Measurements from ENCODE around the gene KAT6B.

KAT6B gene

DNA sequence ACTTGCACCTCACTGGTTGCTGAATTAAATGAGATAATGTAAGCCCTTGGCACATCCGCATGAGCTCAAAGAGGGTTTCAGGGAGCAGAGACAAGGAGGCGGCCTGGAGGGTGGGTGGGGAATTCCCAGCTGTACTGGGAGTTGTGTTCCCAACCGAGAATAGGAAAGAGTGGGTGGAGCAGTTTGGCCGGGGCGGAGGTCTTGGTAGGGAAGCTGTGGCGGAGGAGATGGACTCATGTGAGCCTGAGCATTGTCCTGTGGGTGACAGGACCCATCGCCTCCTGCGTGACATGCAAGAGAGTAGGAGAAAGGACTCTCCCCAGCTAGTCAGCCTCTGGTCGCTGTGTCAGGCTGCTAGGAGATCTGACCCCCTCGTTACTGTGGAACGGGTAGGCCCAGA lies 244.1 kb downstream of the KAT6B start:
- TF ChIP-seq POLR2AphosphoS5 (IDR thresholded peaks at IDR 0.05; ENCODE audit: low read depth, low read length) = no peak
- no peak for TF ChIP-seq FOXP2 (optimal IDR thresholded peaks at IDR 0.05; ENCODE audit: borderline replicate concordance, extremely low read depth, extremely low read length, insufficient read depth)

DNA sequence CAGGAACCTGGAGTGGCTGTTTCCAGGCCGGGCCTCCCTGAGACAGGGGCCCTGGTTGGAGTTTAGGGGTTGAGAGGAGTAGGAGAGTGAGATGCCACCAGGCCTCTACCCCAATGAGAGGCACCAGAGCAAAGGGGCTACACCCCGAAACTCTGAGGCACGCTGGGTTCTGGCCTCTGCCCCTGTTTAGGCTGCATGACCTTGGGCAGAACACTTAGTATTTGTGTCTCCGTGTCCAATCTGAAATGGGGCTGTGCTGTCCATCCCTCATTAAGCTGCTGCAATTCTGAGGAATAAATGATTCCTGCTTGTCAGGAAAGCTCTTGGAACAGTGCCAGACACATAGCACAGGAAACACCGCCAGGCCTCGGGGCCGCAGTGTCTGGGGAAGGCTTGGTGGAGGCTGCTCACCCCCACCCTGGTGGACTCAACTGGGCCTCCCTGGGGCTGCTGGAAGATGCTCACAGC lies 244.6 kb downstream of the KAT6B start:
- TF ChIP-seq, protein P1, sequence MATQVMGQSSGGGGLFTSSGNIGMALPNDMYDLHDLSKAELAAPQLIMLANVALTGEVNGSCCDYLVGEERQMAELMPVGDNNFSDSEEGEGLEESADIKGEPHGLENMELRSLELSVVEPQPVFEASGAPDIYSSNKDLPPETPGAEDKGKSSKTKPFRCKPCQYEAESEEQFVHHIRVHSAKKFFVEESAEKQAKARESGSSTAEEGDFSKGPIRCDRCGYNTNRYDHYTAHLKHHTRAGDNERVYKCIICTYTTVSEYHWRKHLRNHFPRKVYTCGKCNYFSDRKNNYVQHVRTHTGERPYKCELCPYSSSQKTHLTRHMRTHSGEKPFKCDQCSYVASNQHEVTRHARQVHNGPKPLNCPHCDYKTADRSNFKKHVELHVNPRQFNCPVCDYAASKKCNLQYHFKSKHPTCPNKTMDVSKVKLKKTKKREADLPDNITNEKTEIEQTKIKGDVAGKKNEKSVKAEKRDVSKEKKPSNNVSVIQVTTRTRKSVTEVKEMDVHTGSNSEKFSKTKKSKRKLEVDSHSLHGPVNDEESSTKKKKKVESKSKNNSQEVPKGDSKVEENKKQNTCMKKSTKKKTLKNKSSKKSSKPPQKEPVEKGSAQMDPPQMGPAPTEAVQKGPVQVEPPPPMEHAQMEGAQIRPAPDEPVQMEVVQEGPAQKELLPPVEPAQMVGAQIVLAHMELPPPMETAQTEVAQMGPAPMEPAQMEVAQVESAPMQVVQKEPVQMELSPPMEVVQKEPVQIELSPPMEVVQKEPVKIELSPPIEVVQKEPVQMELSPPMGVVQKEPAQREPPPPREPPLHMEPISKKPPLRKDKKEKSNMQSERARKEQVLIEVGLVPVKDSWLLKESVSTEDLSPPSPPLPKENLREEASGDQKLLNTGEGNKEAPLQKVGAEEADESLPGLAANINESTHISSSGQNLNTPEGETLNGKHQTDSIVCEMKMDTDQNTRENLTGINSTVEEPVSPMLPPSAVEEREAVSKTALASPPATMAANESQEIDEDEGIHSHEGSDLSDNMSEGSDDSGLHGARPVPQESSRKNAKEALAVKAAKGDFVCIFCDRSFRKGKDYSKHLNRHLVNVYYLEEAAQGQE (IDR thresholded peaks at IDR 0.05; ENCODE audit: insufficient read depth in 1 of 2, low read depth in 2 of 2, low read length in 2 of 2) = no peak
- TF ChIP-seq TAF1 (IDR thresholded peaks at IDR 0.05; ENCODE audit: borderline replicate concordance, insufficient read depth, low read length) = no peak
- TF ChIP-seq POLR2AphosphoS5 (IDR thresholded peaks at IDR 0.05; ENCODE audit: low read depth, low read length) = no peak
- peak; percentile 54 for TF ChIP-seq FOXP2 (optimal IDR thresholded peaks at IDR 0.05; ENCODE audit: borderline replicate concordance, extremely low read depth, extremely low read length, insufficient read depth)
- TF ChIP-seq SIN3A (IDR thresholded peaks at IDR 0.05; ENCODE audit: borderline replicate concordance, insufficient read depth, low read length) = no peak

DNA sequence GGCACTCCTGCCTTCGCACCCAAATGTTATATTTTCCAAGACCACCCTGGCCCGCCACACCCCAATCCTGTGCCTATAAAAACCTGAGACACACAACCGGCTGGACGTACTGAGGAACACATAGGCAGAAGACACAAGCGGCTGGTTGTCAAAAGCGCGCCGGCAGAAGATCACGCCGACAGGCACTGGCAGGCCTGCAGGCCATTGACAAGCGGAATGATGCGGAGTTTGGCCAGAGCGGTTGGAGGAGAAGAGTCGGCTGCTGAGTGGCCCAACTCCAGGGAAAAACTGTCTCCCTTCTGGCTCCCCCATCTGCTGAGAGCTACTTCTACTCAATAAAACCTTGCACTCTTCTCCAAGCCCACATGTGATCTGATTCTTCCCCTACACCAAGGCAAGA lies 245.4 kb downstream of the KAT6B start:
- no peak for TF ChIP-seq FOXP2 (optimal IDR thresholded peaks at IDR 0.05; ENCODE audit: borderline replicate concordance, extremely low read depth, extremely low read length, insufficient read depth)
- no peak for TF ChIP-seq TAF1 (IDR thresholded peaks at IDR 0.05; ENCODE audit: borderline replicate concordance, insufficient read depth, low read length)
- TF ChIP-seq, protein P1 (IDR thresholded peaks at IDR 0.05; ENCODE audit: insufficient read depth in 1 of 2, low read depth in 2 of 2, low read length in 2 of 2) = no peak
- TF ChIP-seq POLR2AphosphoS5 (IDR thresholded peaks at IDR 0.05; ENCODE audit: low read depth, low read length) = no peak
- TF ChIP-seq SIN3A (IDR thresholded peaks at IDR 0.05; ENCODE audit: borderline replicate concordance, insufficient read depth, low read length) = no peak

DNA sequence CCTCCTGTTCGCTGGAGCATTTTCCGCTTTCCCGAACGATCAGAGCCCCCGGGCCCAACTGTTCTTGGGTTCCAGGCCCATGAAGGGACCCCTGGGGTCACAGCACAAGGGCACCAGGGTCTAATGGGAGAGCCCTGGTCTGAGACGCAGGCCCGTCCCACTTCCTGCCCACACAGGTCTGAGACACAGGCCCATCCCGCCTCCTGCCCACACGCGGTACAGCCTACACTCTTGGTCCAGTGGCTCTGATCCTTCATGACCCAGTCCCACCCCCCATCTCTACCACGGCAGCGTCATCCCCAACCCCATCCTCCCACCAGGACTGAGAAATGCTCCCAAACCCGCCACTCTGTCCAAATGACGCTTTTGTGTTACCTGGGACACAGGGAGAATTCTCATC lies 246.3 kb downstream of the KAT6B start:
- TF ChIP-seq SIN3A (IDR thresholded peaks at IDR 0.05; ENCODE audit: borderline replicate concordance, insufficient read depth, low read length) (no peak), POLR2AphosphoS5 (IDR thresholded peaks at IDR 0.05; ENCODE audit: low read depth, low read length) (no peak)

DNA sequence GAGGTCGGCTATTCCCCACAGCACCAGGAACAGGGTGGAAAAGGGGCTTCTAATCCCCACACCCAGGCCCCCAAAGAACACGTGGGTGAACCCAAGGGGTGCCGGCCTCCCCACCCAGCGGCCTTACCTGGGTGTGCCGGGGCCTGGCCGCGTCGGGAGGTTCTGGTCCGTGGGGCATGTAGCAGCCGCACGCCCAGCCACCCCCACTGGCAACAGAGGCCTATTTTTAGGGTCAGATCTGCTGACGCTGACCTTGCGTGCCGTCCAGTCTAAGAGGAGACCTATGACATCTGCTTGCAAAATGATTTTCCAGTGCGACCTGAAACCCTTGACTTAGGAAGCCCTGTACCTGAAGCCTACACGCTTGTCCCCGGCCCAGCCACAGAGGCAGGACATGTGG lies 247.0 kb downstream of the KAT6B start:
- TF ChIP-seq POLR2AphosphoS5 (IDR thresholded peaks at IDR 0.05; ENCODE audit: low read depth, low read length) = no peak
- no peak for TF ChIP-seq SIN3A (IDR thresholded peaks at IDR 0.05; ENCODE audit: borderline replicate concordance, insufficient read depth, low read length)
- TF ChIP-seq, protein P1 (IDR thresholded peaks at IDR 0.05; ENCODE audit: insufficient read depth in 1 of 2, low read depth in 2 of 2, low read length in 2 of 2) = no peak
- no peak for TF ChIP-seq TAF1 (IDR thresholded peaks at IDR 0.05; ENCODE audit: borderline replicate concordance, insufficient read depth, low read length)
- TF ChIP-seq FOXP2 (optimal IDR thresholded peaks at IDR 0.05; ENCODE audit: borderline replicate concordance, extremely low read depth, extremely low read length, insufficient read depth) = no peak

DNA sequence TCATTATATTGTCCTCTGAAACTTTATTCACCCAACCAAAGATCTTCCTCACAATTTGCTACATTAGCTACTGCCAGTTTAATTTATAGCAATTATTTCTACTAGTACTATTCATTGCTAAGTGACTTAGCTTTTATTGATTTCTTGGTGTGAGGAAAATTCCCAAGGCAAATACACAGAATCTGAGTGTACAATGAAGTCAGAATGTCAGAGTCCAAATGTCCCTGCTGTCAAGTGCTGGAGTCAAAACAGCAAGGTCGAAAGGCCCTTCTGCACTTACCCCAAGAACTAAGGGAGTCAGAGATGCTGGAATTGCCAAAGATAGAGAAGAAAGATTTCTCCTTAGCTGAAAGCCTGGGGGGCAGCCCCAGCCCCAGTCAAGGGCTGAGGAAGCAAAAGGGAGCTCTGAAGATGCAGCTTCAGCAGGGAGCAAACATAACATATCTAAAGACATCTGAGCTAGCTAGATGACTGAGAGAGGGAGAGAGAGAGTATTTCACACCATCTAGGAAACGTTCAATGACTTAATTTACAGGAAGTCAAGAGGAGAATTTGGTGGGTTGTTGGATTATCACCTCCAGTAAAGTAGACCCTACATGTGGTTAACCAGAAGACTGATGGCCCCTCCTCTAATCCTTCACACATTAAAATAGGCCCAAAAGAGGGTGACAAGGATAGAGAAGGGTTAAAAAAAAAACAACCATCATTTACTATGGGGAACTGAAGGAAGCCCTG lies 248.5 kb downstream of the KAT6B start:
- TF ChIP-seq FOXP2 (optimal IDR thresholded peaks at IDR 0.05; ENCODE audit: borderline replicate concordance, extremely low read depth, extremely low read length, insufficient read depth) (no peak), SIN3A (IDR thresholded peaks at IDR 0.05; ENCODE audit: borderline replicate concordance, insufficient read depth, low read length) (no peak), TAF1 (IDR thresholded peaks at IDR 0.05; ENCODE audit: borderline replicate concordance, insufficient read depth, low read length) (no peak), POLR2AphosphoS5 (IDR thresholded peaks at IDR 0.05; ENCODE audit: low read depth, low read length) (no peak)
- TF ChIP-seq, protein P1 (IDR thresholded peaks at IDR 0.05; ENCODE audit: insufficient read depth in 1 of 2, low read depth in 2 of 2, low read length in 2 of 2) = no peak
